ENCODE measurements around the gene GJB4.

Gene GJB4

GRCh38 chr1:34746785-34747637 lies 12.5 kb upstream of the GJB4 start:
- Histone ChIP-seq H3K4me3 (ENCODE audit: low read length in 2 of 2) (no peak overlapping the region), H3K4me1 (ENCODE audit: control insufficient read depth, insufficient read depth, low read length) (peaks cover 5% of the 10 kb centered on the region), H3K27me3 (ENCODE audit: control insufficient read depth in 1 of 2, insufficient read depth in 2 of 2, low read length in 2 of 2) (peaks cover 9 to 20% of the 10 kb centered on the region in 2 donors), H3K9ac (ENCODE audit: low read length in 2 of 2) (no peak overlapping the region), H3K36me3 (ENCODE audit: control insufficient read depth in 2 of 2, insufficient read depth in 2 of 2, low read length in 2 of 2) (no peaks in the 10 kb centered on the region), H3K27ac (ENCODE audit: low read length) (no peak overlapping the region), H3K9me3 (ENCODE audit: control insufficient read depth in 2 of 2, low read length in 2 of 2) (no peaks in the 10 kb centered on the region)

- no peaks in the 10 kb centered on the region for H3K9me3 ChIP-seq (ENCODE audit: control insufficient read depth in 2 of 2, low read length in 2 of 2)
- H3K36me3 ChIP-seq (ENCODE audit: control insufficient read depth in 2 of 2, insufficient read depth in 2 of 2, low read length in 2 of 2), result no peaks in the 10 kb centered on the region
- H3K4me1 ChIP-seq (ENCODE audit: control insufficient read depth, insufficient read depth, low read length), result peaks cover 1% of the 10 kb centered on the region
- no peak overlapping the region for H3K27ac ChIP-seq (ENCODE audit: low read length)
- no peak overlapping the region for H3K4me3 ChIP-seq (ENCODE audit: low read length in 2 of 2)
- H3K27me3 ChIP-seq (ENCODE audit: control insufficient read depth in 1 of 2, insufficient read depth in 2 of 2, low read length in 2 of 2), result peaks cover 9 to 20% of the 10 kb centered on the region in 2 donors
- H3K9ac ChIP-seq (ENCODE audit: low read length in 2 of 2), result no peak overlapping the region
Observed at GRCh38 chr1:34747638-34747941, 11.9 kb upstream of the GJB4 start.

- Histone ChIP-seq H3K4me1 (ENCODE audit: control insufficient read depth, insufficient read depth, low read length) (no peaks in the 10 kb centered on the region), H3K27ac (ENCODE audit: low read length) (no peak overlapping the region), H3K9ac (ENCODE audit: low read length in 2 of 2) (no peak overlapping the region), H3K27me3 (ENCODE audit: control insufficient read depth in 1 of 2, insufficient read depth in 2 of 2, low read length in 2 of 2) (peaks cover 9 to 22% of the 10 kb centered on the region in 2 donors), H3K36me3 (ENCODE audit: control insufficient read depth in 2 of 2, insufficient read depth in 2 of 2, low read length in 2 of 2) (no peaks in the 10 kb centered on the region), H3K9me3 (ENCODE audit: control insufficient read depth in 2 of 2, low read length in 2 of 2) (peaks cover 0 to 5% of the 10 kb centered on the region in 2 donors), H3K4me3 (ENCODE audit: low read length in 2 of 2) (no peak overlapping the region)
Observed at GRCh38 chr1:34749992-34750391, 9.5 kb upstream of the GJB4 start.

GRCh38 chr1:34750610-34751009 lies 8.9 kb upstream of the GJB4 start:
- Histone ChIP-seq H3K9me3 (ENCODE audit: control insufficient read depth in 2 of 2, low read length in 2 of 2) (peaks cover 0 to 5% of the 10 kb centered on the region in 2 donors), H3K27ac (ENCODE audit: low read length) (no peak overlapping the region), H3K9ac (ENCODE audit: low read length in 2 of 2) (no peak overlapping the region), H3K27me3 (ENCODE audit: control insufficient read depth in 1 of 2, insufficient read depth in 2 of 2, low read length in 2 of 2) (peaks cover 9 to 21% of the 10 kb centered on the region in 2 donors), H3K36me3 (ENCODE audit: control insufficient read depth in 2 of 2, insufficient read depth in 2 of 2, low read length in 2 of 2) (no peaks in the 10 kb centered on the region), H3K4me1 (ENCODE audit: control insufficient read depth, insufficient read depth, low read length) (no peaks in the 10 kb centered on the region), H3K4me3 (ENCODE audit: low read length in 2 of 2) (no peak overlapping the region)

- H3K9ac ChIP-seq (ENCODE audit: low read length in 2 of 2), result no peak overlapping the region
- H3K36me3 ChIP-seq (ENCODE audit: control insufficient read depth in 2 of 2, insufficient read depth in 2 of 2, low read length in 2 of 2), result no peaks in the 10 kb centered on the region
- no peak overlapping the region for H3K4me3 ChIP-seq (ENCODE audit: low read length in 2 of 2)
- peaks cover 0 to 5% of the 10 kb centered on the region in 2 donors for H3K9me3 ChIP-seq (ENCODE audit: control insufficient read depth in 2 of 2, low read length in 2 of 2)
- no peak overlapping the region for H3K27ac ChIP-seq (ENCODE audit: low read length)
- no peaks in the 10 kb centered on the region for H3K4me1 ChIP-seq (ENCODE audit: control insufficient read depth, insufficient read depth, low read length)
- peaks cover 4 to 22% of the 10 kb centered on the region in 2 donors for H3K27me3 ChIP-seq (ENCODE audit: control insufficient read depth in 1 of 2, insufficient read depth in 2 of 2, low read length in 2 of 2)
Observed at GRCh38 chr1:34753163-34753562, 6.4 kb upstream of the GJB4 start.

- Histone ChIP-seq H3K4me1 (ENCODE audit: control insufficient read depth, insufficient read depth, low read length) (no peaks in the 10 kb centered on the region), H3K27me3 (ENCODE audit: control insufficient read depth in 1 of 2, insufficient read depth in 2 of 2, low read length in 2 of 2) (peaks cover 4 to 21% of the 10 kb centered on the region in 2 donors), H3K9me3 (ENCODE audit: control insufficient read depth in 2 of 2, low read length in 2 of 2) (peaks cover 0 to 5% of the 10 kb centered on the region in 2 donors), H3K4me3 (ENCODE audit: low read length in 2 of 2) (no peak within 1 kb of the TSS), H3K36me3 (ENCODE audit: control insufficient read depth in 2 of 2, insufficient read depth in 2 of 2, low read length in 2 of 2) (no peaks in the 10 kb centered on the region), H3K27ac (ENCODE audit: low read length) (no peak within 1 kb of the TSS), H3K9ac (ENCODE audit: low read length in 2 of 2) (no peak within 1 kb of the TSS)
Observed at GRCh38 chr1:34754964-34755637, 4.4 kb upstream of the GJB4 start, which contains the start of gene GJB5. GJB5 (plus strand) TSS chr1:34755047; CDS start chr1:34757331, 2,284 bp downstream.

GRCh38 chr1:34755961-34756360 lies 3.6 kb upstream of the GJB4 start:
- H3K4me1 ChIP-seq (ENCODE audit: control insufficient read depth, insufficient read depth, low read length), result no peaks in the 10 kb centered on the region
- peaks cover 4 to 14% of the 10 kb centered on the region in 2 donors for H3K27me3 ChIP-seq (ENCODE audit: control insufficient read depth in 1 of 2, insufficient read depth in 2 of 2, low read length in 2 of 2)
- H3K9ac ChIP-seq (ENCODE audit: low read length in 2 of 2), result no peak overlapping the region
- H3K36me3 ChIP-seq (ENCODE audit: control insufficient read depth in 2 of 2, insufficient read depth in 2 of 2, low read length in 2 of 2), result no peaks in the 10 kb centered on the region
- H3K27ac ChIP-seq (ENCODE audit: low read length), result no peak overlapping the region
- H3K4me3 ChIP-seq (ENCODE audit: low read length in 2 of 2), result no peak overlapping the region
- peaks cover 0 to 5% of the 10 kb centered on the region in 2 donors for H3K9me3 ChIP-seq (ENCODE audit: control insufficient read depth in 2 of 2, low read length in 2 of 2)

- H3K4me3 ChIP-seq (ENCODE audit: low read length in 2 of 2), result no peak overlapping the region
- H3K4me1 ChIP-seq (ENCODE audit: control insufficient read depth, insufficient read depth, low read length), result no peaks in the 10 kb centered on the region
Observed at GRCh38 chr1:34757386-34757785, 2.2 kb upstream of the GJB4 start.

GRCh38 chr1:34758751-34759150 lies 789 bp upstream of the GJB4 start:
- Histone ChIP-seq H3K36me3 (ENCODE audit: control insufficient read depth in 2 of 2, insufficient read depth in 2 of 2, low read length in 2 of 2) (no peaks in the 10 kb centered on the region), H3K4me1 (ENCODE audit: control insufficient read depth, insufficient read depth, low read length) (no peaks in the 10 kb centered on the region), H3K27ac (ENCODE audit: low read length) (no peak overlapping the region), H3K27me3 (ENCODE audit: control insufficient read depth in 1 of 2, insufficient read depth in 2 of 2, low read length in 2 of 2) (peaks cover 4 to 14% of the 10 kb centered on the region in 2 donors), H3K9ac (ENCODE audit: low read length in 2 of 2) (no peak overlapping the region), H3K4me3 (ENCODE audit: low read length in 2 of 2) (no peak overlapping the region), H3K9me3 (ENCODE audit: control insufficient read depth in 2 of 2, low read length in 2 of 2) (peaks cover 0 to 4% of the 10 kb centered on the region in 2 donors)

More at GRCh38 chr1:34757386-34757785, 2.2 kb upstream of the GJB4 start:
- Histone ChIP-seq H3K36me3 (ENCODE audit: control insufficient read depth in 2 of 2, insufficient read depth in 2 of 2, low read length in 2 of 2) (no peaks in the 10 kb centered on the region), H3K27ac (ENCODE audit: low read length) (no peak overlapping the region), H3K9me3 (ENCODE audit: control insufficient read depth in 2 of 2, low read length in 2 of 2) (peaks cover 0 to 5% of the 10 kb centered on the region in 2 donors), H3K27me3 (ENCODE audit: control insufficient read depth in 1 of 2, insufficient read depth in 2 of 2, low read length in 2 of 2) (peaks cover 4 to 14% of the 10 kb centered on the region in 2 donors), H3K9ac (ENCODE audit: low read length in 2 of 2) (no peak overlapping the region)

- H3K4me1 ChIP-seq (ENCODE audit: control insufficient read depth, insufficient read depth, low read length), result no peaks in the 10 kb centered on the region
- peaks cover 0 to 9% of the 10 kb centered on the region in 2 donors for H3K27me3 ChIP-seq (ENCODE audit: control insufficient read depth in 1 of 2, insufficient read depth in 2 of 2, low read length in 2 of 2)
- no peak overlapping the region for H3K4me3 ChIP-seq (ENCODE audit: low read length in 2 of 2)
Observed at GRCh38 chr1:34761176-34761761, 1.7 kb downstream of the GJB4 start.

More at GRCh38 chr1:34761176-34761761, 1.7 kb downstream of the GJB4 start:
- H3K9me3 ChIP-seq (ENCODE audit: control insufficient read depth in 2 of 2, low read length in 2 of 2), result peaks cover 0 to 5% of the 10 kb centered on the region in 2 donors
- H3K9ac ChIP-seq (ENCODE audit: low read length in 2 of 2), result no peak overlapping the region
- no peak overlapping the region for H3K27ac ChIP-seq (ENCODE audit: low read length)
- no peaks in the 10 kb centered on the region for H3K36me3 ChIP-seq (ENCODE audit: control insufficient read depth in 2 of 2, insufficient read depth in 2 of 2, low read length in 2 of 2)

Measured in stomach smooth muscle (tissue), 2 donors.